HG03108 (cell line): ENCODE data around the gene PDS5B.
A peak's percentile ranks its signal among the peaks of the same experiment; 100 is the strongest.
"Not testable (repeated sequence)": the region's sequence is repeated elsewhere in the genome, so short reads cannot be mapped to it uniquely, and the experiment has no call there.

ENCODE experiments used
- ATAC-seq: cut with Tn5 transposase; IDR thresholded peaks from one replicate; pipeline ENCODE4 v1.9.1; 2021; ENCODE audit warnings: moderate library complexity; ENCODE audit not compliant: unreplicated experiment

Gene PDS5B

DNA sequence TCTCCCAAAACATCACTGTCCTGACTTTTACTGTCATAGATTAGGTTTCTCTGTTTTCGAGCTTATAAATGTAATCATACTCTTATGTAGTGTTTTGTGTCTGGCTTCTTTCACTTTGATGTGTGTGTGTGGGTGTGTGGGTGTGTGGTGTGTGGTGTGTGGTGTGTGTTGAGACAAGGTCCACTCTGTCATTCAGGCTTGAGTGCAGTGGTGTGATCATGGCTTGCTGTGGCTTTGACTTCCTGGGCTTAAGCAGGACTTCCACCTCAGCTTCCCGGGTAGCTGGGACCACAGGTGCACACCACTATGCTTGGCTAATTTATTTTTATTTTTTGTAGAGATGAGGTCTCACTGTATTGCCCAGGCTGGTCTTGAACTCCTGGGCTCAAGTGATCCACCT, 59.6 kb downstream of the PDS5B start:
- no peak for ATAC-seq

DNA sequence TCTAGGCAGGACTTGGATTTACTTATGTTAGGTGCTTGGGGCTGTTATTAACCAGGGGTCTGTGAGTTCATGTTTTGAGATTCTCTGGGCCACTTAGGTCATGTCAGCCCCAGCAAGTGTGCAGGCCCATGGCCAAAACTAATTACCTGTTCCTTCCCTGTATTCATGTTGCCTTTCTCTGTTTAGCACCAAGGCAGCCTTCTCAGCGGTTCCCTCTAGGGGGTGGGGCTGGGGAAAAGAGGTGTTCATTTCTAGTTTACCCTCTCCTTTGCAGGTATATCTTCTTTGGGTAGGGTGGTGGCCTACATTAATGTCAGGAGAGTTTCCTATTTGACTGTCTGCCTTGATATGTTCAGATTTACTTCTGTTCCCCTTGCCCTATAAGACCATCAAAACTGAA, 61.7 kb downstream of the PDS5B start:
- no peak for ATAC-seq

DNA sequence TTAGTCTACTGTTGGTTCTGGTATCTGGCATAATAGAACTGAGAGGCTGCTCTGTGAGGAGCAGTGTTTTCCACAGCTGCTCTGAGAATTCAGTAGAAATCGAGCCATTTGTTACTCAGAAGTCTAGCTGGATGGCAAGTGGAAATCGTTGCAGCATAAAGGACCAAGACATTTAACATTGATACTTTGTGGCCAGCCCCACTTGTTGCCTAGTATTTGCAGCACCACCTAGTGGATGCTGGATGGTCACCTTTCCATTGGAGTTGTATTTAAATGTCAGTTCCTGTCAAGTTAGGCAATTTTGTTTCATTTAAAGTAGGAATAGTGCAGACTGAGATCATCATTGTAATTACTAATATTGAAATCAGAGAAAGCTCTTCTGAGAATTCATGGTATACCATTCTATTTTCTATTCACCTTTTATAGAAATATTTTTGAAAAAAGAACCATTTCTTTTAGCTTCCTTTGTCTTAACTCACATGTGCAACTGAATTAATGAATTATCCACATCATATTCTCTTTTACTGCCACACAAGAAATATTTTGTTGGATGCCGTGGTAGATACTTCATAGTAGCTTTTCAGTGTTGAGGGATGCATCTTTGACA, 64.6 kb downstream of the PDS5B start:
- peak; percentile 71 for ATAC-seq

DNA sequence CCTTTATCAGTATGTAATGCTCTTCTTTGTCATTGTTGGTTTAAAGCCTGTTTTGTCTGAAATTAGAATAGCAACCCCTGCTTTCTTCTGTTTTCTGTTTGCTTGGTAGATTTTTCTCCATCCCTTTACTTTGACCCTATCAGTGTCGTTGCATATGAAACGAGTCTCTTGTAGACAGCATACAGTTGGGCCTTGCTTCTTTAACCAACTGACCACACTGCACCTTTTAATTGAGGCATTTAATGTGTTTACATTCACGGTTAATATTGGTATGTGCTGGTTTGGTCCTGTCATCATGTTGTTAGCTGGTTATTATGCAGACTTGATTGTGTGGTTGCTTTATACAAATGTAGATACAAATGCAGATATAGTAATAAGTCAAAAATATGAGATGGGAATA, 71.1 kb downstream of the PDS5B start:
- ATAC-seq = no peak

DNA sequence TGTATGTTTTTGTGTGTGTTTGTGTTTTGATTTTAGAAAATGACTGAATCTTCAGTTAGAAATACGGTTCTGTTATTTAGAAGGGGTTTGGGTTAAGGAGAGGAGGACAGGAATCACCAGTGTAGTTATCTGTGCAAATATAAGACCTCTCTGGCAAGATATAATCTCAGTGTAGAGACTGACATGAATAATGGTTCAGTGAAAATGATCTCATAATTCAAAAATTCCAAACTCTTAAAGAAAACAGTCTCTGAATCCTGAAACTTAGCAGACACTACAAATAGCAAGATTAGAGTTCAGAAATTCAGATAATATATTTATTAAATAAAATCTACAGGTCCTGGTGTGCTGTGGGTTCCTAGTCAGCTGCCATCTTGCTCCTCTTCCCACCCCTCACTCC, 73.5 kb downstream of the PDS5B start:
- no peak for ATAC-seq

DNA sequence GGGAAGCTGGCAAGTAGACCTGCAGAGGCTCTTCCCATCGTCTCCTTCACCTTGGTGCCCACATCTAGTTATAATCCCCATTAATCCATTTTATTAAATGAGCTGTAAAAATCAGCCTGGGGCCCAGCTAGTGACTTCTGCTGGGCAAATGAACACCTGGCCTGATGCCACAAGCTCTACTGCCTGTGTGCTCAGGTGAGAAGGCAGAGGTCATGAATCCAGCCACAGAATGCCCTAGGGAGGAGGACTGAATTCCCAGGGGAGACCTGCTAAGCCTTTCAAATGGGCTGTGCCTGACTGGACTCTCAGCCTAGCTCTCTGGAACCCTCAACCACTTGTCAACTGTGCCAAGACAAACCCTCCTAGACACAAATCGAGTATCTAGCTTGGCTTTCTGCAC, 74.0 kb downstream of the PDS5B start:
- no peak for ATAC-seq

DNA sequence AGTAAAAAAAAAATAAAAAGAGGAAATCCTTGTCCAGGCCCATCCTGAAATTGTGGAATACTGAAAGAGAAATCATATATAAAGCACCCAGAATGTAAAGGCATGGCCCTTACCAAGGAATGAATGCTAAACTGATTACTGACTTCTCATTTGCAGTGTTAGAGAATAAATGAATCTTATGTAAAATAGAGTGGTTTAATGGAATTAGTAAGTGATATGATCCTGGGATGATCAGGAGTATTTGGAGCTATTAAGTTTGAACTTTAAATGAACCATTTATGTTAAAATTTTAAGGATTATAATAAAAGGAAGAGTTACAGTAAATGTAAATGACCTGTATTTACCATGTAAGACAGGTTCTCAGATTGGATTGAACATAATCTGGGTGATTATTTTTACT, 75.4 kb downstream of the PDS5B start:
- ATAC-seq = no peak

DNA sequence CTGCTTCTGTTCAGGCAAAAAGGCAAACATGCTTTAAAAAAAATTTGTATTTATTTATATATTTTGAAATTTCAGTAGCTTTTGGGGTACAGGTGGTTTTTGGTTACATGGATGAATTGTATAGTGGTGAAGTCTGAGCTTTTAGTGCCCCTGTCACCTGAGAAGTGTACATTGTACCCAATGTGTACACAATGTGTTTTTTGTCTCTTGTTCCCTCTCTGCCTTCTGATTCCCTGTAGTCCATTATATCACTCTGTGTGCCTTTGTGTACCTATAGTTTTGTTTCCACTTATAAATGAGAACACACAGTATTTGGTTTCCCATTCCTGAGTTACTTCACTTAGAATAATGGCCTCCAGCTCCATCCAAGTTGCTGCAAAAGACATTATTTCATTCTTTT, 77.4 kb downstream of the PDS5B start:
- no peak for ATAC-seq

DNA sequence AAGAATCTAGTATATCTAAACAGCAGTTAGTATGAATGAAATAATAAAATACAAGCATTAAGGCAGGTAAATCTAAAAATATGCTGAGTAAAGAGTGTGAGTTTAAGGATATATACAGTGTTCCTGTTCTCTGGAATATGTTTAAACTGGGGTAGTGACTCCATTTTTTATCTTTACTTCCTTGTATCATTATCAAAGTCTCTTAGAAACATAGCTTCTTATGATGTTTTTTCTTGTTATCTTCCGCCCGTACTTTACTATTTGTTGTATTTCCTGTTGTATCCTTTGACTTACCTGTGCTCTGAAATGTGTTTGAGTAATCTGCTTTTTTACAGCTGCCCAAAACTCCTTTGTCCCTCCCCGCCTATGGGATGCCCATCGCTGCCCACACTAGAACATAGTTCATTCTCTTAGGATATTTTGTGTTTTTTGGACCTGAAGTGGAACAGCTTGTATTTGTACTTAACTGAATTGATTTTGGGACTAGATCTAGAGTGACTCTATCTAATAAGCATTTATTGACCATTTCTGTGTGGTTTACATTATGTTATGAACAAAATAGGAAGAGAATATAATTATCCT, 80.8 kb downstream of the PDS5B start:
- no peak for ATAC-seq

DNA sequence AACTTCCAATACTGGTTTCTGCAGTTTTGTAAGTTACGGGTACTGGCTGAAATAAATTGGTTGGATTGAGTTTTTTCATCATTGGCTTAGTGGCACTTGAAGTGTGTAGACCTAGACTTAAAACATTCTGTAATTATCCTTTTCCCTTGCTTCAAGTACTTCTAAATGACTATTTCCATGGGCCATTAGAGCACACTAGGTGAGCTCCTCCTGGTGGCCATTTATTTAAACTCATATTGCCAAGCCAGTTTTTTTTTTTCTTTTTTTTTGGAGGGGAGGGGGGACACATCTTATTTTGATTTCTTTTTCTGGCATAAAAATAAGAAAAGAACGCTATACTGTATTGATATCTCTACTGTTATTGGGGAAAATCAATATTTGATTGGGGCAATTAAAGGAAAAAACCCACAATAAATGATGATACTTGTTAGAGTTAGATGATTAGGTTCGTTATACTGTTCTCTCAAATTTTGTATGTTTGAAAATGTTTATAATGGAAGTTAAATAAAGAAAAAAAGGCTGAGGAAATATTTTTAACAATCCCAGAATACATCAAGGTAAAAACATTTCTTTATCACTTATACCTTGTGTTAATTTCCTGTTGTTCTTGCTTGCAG, 82.9 kb downstream of the PDS5B start:
- ATAC-seq = no peak

DNA sequence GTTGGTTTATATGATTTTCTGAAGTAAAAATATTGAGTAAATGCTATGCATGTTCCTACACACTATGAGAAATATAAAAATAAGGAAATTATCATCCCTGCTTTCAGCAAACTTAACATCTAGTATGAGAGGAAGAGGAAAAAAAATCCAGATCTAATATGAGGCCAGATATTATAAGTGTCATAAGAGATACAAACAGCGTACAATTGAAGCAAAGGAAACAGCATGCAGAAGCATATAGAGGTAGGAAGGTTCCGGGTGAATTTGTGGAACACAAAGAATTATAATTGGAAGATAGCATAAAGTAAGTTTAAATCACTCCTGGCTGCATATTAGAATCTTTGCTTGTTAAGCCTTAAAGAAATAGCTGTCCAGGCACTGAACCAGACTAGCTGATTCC, 88.3 kb downstream of the PDS5B start:
- no peak for ATAC-seq

DNA sequence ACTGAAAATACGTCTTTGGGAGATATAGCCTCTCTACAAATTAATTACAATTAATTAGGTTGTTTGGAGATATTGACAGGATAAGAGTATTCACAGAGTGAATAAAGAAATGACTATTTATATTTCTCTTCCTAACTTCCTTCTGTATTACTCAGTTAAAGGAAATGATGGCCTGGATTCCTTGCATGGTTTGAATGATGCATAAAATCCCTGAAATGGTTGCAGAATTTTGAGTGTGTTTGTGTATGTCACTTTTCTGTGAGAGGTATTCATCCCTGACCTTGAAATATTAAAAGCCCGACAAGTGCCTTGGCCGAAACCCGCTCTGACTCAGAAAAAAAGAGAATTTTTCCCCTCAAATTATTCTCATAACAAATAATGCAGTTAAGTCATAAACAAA, 90.0 kb downstream of the PDS5B start:
- no peak for ATAC-seq

DNA sequence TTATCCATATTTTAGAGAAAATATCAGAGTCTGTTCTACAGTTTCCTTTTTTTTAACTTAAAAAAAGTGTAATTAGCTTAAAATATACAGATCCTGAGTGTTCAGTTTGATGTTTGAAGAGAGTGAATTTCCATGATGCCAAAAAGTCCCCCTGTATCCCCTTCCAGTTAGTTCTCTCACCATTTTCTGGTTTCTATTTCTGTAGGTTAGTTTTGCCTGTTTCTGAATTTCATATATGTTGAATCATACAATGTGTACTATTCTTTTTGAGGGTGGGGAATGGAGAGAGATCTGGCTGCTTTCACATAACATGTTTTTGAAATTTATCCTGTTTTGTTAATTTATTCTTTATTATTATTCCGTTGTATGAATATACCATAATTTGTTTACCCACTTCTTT, 95.9 kb downstream of the PDS5B start:
- no peak for ATAC-seq

DNA sequence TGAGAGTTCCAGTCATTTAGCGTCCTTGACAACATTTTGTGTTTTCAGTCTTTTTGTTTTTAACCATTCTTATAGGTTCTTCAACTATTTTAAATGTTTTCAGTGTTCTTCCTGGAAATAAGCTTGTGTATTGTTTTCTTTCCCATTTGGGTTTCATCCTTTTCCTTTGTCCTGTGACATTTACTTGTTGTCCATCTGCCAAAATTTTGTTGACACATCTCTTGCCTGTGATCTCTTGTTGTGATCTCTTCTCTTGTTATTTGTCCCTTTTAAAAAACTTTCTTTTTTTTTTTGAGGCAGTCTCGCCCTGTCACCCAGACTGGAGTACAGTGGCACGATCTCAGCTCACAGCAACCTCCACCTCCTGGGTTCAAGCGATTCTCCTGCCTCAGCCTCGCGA, 96.5 kb downstream of the PDS5B start:
- no peak for ATAC-seq

DNA sequence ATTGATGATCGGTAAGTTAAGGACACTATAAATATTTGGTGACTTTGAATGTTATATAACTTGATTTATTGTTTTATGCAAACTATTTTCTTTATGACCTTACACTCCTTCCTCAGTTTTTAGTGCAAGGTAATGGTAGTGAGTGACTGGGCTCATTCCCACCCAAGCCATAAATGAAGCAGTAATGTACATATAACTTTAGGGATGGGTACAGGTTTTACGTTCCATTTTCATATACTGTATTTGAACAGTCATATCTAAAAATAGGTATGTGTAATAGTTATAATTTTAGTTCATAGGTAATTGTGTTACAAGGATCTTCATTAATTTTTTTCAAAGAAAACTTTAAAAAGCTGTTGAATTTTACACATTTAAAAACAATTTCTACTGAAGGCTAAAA, 101.0 kb downstream of the PDS5B start:
- ATAC-seq = no peak

DNA sequence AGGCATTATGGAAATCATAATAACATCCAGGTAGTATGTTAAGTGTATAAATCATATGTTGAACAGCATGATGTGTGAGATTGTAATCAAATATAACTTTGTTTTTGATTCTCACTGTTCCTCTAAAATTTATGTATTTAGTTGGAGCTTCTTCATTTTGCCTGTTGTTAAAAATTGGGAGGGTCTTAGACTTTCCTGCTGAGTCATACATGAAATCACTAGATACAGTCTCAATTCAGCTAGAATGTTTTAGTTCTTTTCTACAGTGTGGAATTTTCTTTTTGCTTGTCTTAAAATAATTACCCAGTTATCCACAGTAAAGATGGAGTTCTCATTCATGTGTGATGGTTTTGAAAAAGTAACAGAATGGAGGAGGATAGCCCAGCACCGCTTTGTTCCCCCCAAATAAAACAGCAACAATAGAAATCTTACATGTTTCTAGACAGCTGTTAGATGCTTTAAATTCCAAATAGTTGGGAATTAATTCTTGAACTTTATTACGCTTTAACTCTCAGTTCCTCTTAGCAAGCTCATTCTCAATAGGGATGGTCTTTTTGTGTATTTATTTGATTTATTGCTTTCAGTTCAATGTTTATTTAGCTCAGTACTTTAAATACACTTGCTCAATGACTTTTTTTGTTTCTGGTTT, 109.5 kb downstream of the PDS5B start:
- ATAC-seq = no peak

DNA sequence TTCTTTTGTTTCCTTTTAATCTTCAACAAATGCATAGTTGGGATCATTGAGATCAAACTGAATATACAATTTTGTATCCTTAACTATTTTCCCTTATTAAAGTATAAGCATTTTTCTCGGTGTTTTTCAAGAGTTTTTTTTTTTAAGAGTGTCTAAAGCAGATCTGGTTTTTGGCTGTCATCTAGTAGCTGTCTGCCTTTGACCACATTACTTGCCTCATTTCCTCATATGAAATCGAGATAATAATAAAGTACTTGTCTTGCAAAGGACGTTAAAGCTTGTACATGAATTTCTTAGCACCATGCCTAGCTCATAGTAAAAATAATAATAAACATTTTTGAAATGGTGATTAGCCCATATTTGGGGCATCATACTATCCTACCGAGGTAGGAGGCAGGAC, 121.2 kb downstream of the PDS5B start:
- ATAC-seq = no peak

DNA sequence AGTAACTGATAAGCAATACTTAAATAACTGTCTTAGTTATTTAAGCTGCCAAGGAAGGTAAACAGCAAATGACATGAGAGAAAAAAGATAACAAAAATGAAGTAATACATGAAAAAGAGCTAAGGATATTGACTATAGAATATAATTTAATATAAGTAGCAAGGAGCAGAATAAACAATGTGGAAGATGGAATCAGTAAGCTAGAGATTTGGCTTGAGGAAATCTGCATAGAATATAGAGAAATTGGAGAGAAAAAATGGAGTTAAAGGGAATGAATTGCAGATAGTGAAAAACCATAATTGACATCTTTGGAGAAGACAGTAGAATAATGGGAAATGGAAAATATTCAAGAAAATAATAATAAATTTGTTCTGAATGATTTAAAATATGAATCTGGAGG, 127.1 kb downstream of the PDS5B start:
- no peak for ATAC-seq

DNA sequence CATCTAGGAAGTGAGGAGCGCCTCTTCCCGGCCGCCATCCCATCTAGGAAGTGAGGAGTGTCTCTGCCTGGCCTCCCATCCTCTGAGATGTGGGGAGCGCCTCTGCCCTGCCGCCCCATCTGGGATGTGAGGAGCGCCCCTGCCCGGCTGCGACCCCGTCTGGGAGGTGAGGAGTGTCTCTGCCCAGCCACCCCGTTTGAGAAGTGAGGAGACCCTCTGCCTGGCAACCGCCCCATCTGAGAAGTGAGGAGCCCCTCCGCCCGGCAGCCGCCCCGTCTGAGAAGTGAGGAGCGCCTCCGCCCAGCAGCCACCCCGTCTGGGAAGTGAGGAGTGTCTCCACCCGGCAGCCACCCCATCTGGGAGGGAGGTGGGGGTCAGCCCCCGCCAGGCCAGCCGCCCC, 129.9 kb downstream of the PDS5B start:
- ATAC-seq = not testable (repeated sequence)

DNA sequence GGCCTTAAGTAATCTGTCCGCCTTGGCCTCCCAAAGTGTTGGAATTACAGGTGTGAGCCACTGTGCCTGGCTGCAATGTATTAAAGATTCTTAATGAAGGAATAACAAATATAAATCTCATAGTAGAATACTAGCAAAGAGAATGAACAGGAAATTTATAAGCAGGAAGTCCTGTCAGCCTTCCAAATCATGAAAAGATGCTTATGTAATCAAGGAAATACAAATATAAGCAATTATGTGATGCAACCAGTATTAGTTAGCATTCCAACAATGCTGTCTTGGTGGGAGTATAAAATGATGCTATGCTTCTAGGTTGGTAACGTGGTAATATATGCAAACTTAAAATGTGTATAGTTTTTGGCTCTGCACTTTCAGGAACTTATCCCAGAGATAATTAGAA, 133.8 kb downstream of the PDS5B start:
- no peak for ATAC-seq

DNA sequence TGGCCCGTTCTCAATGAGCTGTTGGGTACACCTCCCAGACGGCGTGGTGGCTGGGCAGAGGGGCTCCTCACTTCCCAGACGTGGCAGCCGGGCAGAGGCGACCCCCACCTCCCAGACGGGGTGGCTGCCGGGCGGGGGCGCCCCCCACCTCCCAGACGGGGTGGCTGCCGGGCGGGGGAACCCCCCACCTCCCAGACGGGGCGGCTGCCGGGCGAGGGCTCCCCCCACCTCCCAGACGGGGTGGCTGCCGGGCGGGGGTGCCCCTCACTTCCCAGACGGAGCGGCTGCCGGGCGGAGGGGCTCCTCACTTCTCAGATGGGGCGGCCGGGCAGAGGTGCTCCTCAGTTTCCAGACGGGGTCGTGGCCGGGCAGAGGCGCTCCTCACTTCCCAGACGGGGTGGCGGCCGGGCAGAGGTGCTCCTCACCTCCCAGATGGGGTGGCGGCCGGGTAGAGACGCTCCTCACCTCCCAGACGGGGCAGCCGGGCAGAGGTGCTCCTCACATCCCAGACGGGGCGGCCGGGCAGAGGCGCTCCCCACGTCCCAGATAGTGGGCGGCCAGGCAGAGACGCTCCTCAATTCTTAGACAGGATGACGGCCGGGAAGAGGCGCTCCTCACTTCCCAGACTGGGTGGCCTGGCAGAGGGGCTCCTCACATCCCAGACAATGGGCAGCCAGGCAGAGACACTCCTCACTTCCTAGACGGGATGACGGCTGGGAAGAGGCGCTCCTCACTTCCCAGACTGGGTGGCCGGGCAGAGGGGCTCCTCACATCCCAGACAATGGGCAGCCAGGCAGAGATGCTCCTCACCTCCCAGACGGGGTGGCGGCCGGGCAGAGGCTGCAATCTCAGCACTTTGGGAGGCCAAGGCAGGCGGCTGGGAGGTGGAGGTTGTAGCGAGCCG, 135.1 kb downstream of the PDS5B start:
- not testable (repeated sequence) for ATAC-seq
